GM23248 (cell line): Measurements from ENCODE around the gene PTBP1. TPM values are rescaled to one million over a fixed set of nuclear protein-coding genes. Genes with fewer than 3 reads are reported as not detected.
"Not testable (repeated sequence)": the region's sequence is repeated elsewhere in the genome, so short reads cannot be mapped to it uniquely, and the experiment has no call there.

Source experiments
- DNase-seq: peaks from one replicate; pipeline ENCODE4 v3.0.0-alpha.2; 2015
- H2AFZ ChIP-seq: fragments of 200-600 bp; sonication (generic); 2 replicates; pipeline ENCODE4 v1.6.1; 2016; ENCODE audit warnings: antibody characterized with exemption
- H3F3A ChIP-seq: fragments of 200-600 bp; sonication (generic); 2 replicates; pipeline ENCODE4 v1.6.1; 2016; ENCODE audit warnings: mild to moderate bottlenecking, antibody characterized with exemption, mixed run types; ENCODE audit not compliant: insufficient read depth
- H3K27ac ChIP-seq: fragments of 200-600 bp; sonication (generic); 2 replicates; pipeline ENCODE4 v1.5.1; 2016; ENCODE audit warnings: mild to moderate bottlenecking
- H3K27me3 ChIP-seq: fragments of 200-600 bp; sonication (generic); replicated peaks from 2 replicates; pipeline ENCODE4 v1.6.1; 2016; ENCODE audit warnings: mild to moderate bottlenecking; ENCODE audit not compliant: insufficient read depth
- H3K36me3 ChIP-seq: fragments of 200-600 bp; sonication (generic); 2 replicates; pipeline ENCODE4 v1.6.1; 2016; ENCODE audit warnings: low read depth, mild to moderate bottlenecking
- H3K4me1 ChIP-seq: fragments of 200-600 bp; sonication (generic); 2 replicates; pipeline ENCODE4 v1.6.1; 2016; ENCODE audit warnings: mild to moderate bottlenecking; ENCODE audit not compliant: insufficient read depth
- H3K4me2 ChIP-seq: fragments of 200-600 bp; sonication (generic); one replicate; pipeline ENCODE4 v1.6.1; 2016; ENCODE audit warnings: mild to moderate bottlenecking; ENCODE audit not compliant: unreplicated experiment
- H3K4me3 ChIP-seq: fragments of 200-600 bp; sonication (generic); 2 replicates; pipeline ENCODE4 v1.5.1; 2016; ENCODE audit warnings: mild to moderate bottlenecking
- H3K79me2 ChIP-seq: fragments of 200-600 bp; sonication (generic); 2 replicates; pipeline ENCODE4 v1.6.1; 2016; ENCODE audit warnings: mild to moderate bottlenecking; ENCODE audit not compliant: insufficient read depth
- H3K9ac ChIP-seq: fragments of 200-600 bp; sonication (generic); 2 replicates; pipeline ENCODE4 v1.6.1; 2016; ENCODE audit warnings: mild to moderate bottlenecking
- H3K9me2 ChIP-seq: fragments of 200-600 bp; sonication (generic); 2 replicates; pipeline ENCODE4 v1.6.1; 2016; ENCODE audit warnings: mixed run types, mild to moderate bottlenecking, moderate library complexity; ENCODE audit not compliant: insufficient read depth
- H3K9me3 ChIP-seq: fragments of 200-600 bp; sonication (generic); one replicate; pipeline ENCODE4 v1.6.1; 2017; ENCODE audit warnings: low read depth
- H4K20me1 ChIP-seq: fragments of 200-600 bp; sonication (generic); 2 replicates; pipeline ENCODE4 v1.6.0; 2016; ENCODE audit not compliant: insufficient read depth
- EZH2 ChIP-seq: fragments of 200-600 bp; sonication (generic); IDR thresholded peaks from 2 replicates; pipeline ENCODE4 v1.6.1; 2018; ENCODE audit warnings: antibody characterized with exemption, mild to moderate bottlenecking; ENCODE audit not compliant: insufficient read depth, poor library complexity, severe bottlenecking
- EZH2phosphoT487 ChIP-seq: fragments of 200-600 bp; sonication (generic); IDR thresholded peaks from 2 replicates; pipeline ENCODE4 v1.6.1; 2018; ENCODE audit warnings: antibody characterized with exemption, moderate library complexity, mild to moderate bottlenecking, low read depth; ENCODE audit not compliant: insufficient read depth
- WGBS, 2 experiments: methylation state at CpG; one replicate each; pipeline ENCODE4 v1.1.6; 2015 to 2017; ENCODE audit warnings: low lambda C conversion rate in 2 of 2, low coverage in 1 of 2; ENCODE audit errors: missing lambda C conversion rate in 2 of 2; 5-methylcytosine and 5-hydroxymethylcytosine counted together
- in situ Hi-C: fragments of 300-500 bp; cut with MboI; formaldehyde crosslinking; loops from 2 replicates; pipeline ENCODE4 v1.15.0; 2020
- polyA plus RNA-seq: library from polyadenylated mRNA; unstranded; fragments of >200 nt; fragmentation: Nextera tagmentation; extraction: Ambion mirVana; gene quantifications from 2 replicates; pipeline ENCODE4 v1.2.1, GENCODE V29; 2016
- total RNA-seq: library from RNA; depleted of rRNA; stranded (reverse); fragments of >200 nt; shearing (Covaris generic); gene quantifications from 2 replicates; pipeline ENCODE4 v1.2.3, GENCODE V29; 2014

PTBP1 gene
- total and polyA plus RNA-seq, 2 experiments from 2014 or later: 160 to 175 TPM

GRCh38 chr19:848386-848921, 51.2 kb downstream of the PTBP1 start:
- Histone ChIP-seq H3K4me1 (0 out of 2 replicates have a peak, but pooled peaks cover 4% of the 10 kb centered on the region), H3K27me3 (peaks cover 38% of the 10 kb centered on the region), H3K79me2 (no peaks in the 10 kb centered on the region), H3K9ac (no peak overlapping the region), H3K4me2 (no peak overlapping the region), H3K4me3 (no peak overlapping the region), H3K9me2 (no peaks in the 10 kb centered on the region), H3K9me3 (no peaks in the 10 kb centered on the region), H4K20me1 (no peaks in the 10 kb centered on the region), H3F3A (0 out of 2 replicates have a peak, but pooled peaks cover 3% of the 10 kb centered on the region), H2AFZ (no peak overlapping the region), H3K27ac (no peak overlapping the region), H3K36me3 (no peaks in the 10 kb centered on the region)
- 15 to 29% methylated on average over 7 to 12 of the region's 12 CpGs for WGBS, 2 experiments
- DNase-seq: peak; percentile 40
- in situ Hi-C loops: no loop called here
- TF ChIP-seq EZH2 (no peak), EZH2phosphoT487 (no peak)

- H3K27ac ChIP-seq, H3K9me2 ChIP-seq, in situ Hi-C loops, DNase-seq, H3K9ac ChIP-seq, H3F3A ChIP-seq, H3K4me2 ChIP-seq, H3K4me3 ChIP-seq, H2AFZ ChIP-seq, H3K79me2 ChIP-seq, H3K36me3 ChIP-seq, H3K9me3 ChIP-seq, H3K4me1 ChIP-seq, H4K20me1 ChIP-seq: not testable (repeated sequence)
- H3K27me3 ChIP-seq: peaks cover 34% of the 10 kb centered on the region
- WGBS, 2 experiments: 61 to 62% methylated on average over 8 of the region's 8 CpGs
These were observed 51.9 kb downstream of the PTBP1 start for GRCh38 chr19:849195-849594.

GRCh38 chr19:850221-850978, 53.1 kb downstream of the PTBP1 start:
- H3K4me3 ChIP-seq: peak overlapping the region; percentile 44
- peak overlapping the region; percentile 75 for H3K9ac ChIP-seq
- no peaks in the 10 kb centered on the region for H4K20me1 ChIP-seq
- peaks cover 23% of the 10 kb centered on the region for H3K27me3 ChIP-seq
- peak overlapping the region; percentile 86 for H2AFZ ChIP-seq
- H3F3A ChIP-seq: 0 out of 2 replicates have a peak, but pooled peaks cover 3% of the 10 kb centered on the region
- DNase-seq: peak; percentile 91
- H3K36me3 ChIP-seq: no peaks in the 10 kb centered on the region
- H3K9me2 ChIP-seq: no peaks in the 10 kb centered on the region
- TF ChIP-seq EZH2phosphoT487 (no peak), EZH2 (no peak)
- H3K4me1 ChIP-seq: 0 out of 2 replicates have a peak, but pooled peaks cover 4% of the 10 kb centered on the region
- H3K27ac ChIP-seq: peak overlapping the region; percentile 66
- H3K79me2 ChIP-seq: no peaks in the 10 kb centered on the region
- 10 to 16% methylated on average over 22 to 28 of the region's 28 CpGs for WGBS, 2 experiments
- peak overlapping the region; percentile 69 for H3K4me2 ChIP-seq
- in situ Hi-C loops: no loop called here
- no peaks in the 10 kb centered on the region for H3K9me3 ChIP-seq

- H3K4me3 ChIP-seq: peak overlapping the region; percentile 44
- H3K79me2 ChIP-seq: no peaks in the 10 kb centered on the region
- H3K9me3 ChIP-seq: no peaks in the 10 kb centered on the region
- peak overlapping the region; percentile 86 for H2AFZ ChIP-seq
- no peak for DNase-seq
- WGBS, 2 experiments: 27 to 35% methylated on average over 12 to 13 of the region's 13 CpGs
- no peaks in the 10 kb centered on the region for H3K36me3 ChIP-seq
- H3K4me1 ChIP-seq: 0 out of 2 replicates have a peak, but pooled peaks cover 4% of the 10 kb centered on the region
- H3K9ac ChIP-seq: peak overlapping the region; percentile 75
- peak overlapping the region; percentile 66 for H3K27ac ChIP-seq
- H4K20me1 ChIP-seq: no peaks in the 10 kb centered on the region
- TF ChIP-seq EZH2phosphoT487 (no peak), EZH2 (no peak)
- peaks cover 23% of the 10 kb centered on the region for H3K27me3 ChIP-seq
- in situ Hi-C loops: no loop called here
- H3K9me2 ChIP-seq: no peaks in the 10 kb centered on the region
- 0 out of 2 replicates have a peak, but pooled peaks cover 3% of the 10 kb centered on the region for H3F3A ChIP-seq
- peak overlapping the region; percentile 69 for H3K4me2 ChIP-seq
These were observed 53.7 kb downstream of the PTBP1 start for GRCh38 chr19:850979-851335.
